Stimulated activated CD8-positive, alpha-beta memory T cell treated with anti-CD3 and anti-CD28 coated beads, Interleukin-7, amount 100 ng/mL, for 48 hours (primary cell): ENCODE results near the gene OLFM2.
"Not testable (repeated sequence)": the region's sequence is repeated elsewhere in the genome, so short reads cannot be mapped to it uniquely, and the experiment has no call there.

Experiments
- DNase-seq, 2 donors: peaks; one replicate each; pipeline ENCODE4 v3.0.0-alpha.2; 2020; ENCODE audit warnings: low read depth in 1 of 2; ENCODE audit errors: extremely low read depth in 1 of 2

OLFM2 gene

DNA sequence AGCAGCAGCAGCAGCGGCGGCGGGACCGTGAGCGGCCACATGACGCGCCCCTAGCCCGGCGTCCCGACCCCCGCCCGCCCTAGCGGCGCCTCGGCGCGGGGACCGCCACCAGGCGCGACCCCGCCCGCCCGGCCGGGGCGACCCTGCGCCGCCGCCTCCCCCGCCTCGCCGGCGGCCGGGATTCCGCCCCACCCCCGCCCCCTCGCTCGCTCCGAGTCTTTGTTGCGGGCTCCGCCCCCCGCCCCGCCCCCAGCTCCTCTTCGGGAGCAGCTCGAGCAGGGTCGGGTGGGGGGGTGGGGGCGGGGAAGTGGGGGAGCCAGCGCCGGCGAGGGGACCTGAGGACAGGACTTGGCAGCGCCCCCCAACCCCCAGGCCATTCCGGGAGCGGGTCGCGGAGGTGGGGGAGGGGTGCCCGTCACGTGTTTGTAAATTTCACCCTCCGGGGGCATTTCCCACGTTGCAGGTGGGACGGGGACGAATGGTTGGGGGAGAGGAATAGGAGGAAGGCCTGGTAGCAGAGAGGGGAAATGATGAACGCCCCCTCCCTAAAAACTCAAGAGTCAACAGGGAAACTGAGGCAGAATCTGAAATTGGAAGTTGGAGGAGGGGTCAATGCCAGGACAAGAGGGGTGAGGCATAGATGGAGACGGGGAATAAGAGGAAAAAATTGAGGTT lies at the start of gene OLFM2:
TSS of gene OLFM2 (minus strand) at position 190 of the 675 bp plus-strand sequence. CDS start at position 41, 149 bp downstream.
- DNase-seq, result no peak

DNA sequence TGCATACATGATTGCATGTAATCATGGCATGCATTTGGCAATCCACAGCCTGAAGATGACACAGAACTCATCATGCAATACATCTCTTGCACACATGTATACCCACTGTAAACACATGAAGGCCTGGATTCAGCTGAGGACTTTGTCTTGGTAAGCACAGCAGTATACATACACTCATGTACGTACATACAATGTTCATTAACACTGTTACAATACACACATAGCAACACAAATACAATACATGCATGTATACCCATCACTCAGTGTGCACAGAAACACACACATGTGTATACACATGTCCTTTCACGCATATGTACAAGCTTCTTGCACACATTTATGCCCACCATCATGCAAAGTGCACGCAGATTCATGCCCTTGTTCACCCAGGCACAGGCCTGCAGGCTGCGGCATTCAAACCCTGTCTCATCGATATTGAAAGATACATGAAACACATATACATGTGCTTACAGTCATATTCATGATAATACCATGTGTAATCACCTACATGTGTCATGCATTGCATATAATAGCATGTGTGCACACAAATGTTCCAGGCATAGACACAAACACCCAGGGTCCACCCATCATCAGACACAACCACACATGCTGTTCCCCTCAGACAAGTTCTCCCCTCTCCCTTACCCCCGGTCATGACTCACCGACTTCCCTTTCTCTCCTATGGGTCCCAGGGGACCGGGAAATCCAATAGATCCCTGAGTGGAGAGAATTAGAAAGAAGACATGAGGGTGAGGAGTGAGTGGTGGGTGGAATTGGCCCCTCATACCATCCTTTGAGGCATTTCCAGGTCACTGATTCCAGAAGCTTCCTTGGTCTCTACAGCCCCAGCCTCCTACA lies 45.3 kb upstream of the OLFM2 start:
- no peak for DNase-seq

DNA sequence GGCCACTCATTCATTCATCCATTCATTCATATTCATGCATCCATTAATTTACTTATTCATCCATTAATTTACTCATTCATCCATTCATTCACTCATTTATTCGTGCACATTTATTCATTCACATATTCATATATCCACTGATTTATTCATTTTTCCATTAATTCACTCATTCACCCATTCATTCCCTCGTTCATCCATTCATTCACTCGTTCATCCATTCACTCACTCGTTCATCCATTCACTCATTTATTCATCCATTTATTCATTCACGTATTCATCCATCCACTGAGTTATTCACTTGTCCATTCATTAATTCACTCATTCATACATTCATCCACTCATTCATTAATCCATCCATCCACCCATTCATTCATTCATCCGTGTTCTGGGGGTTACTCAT lies 35.8 kb upstream of the OLFM2 start:
- DNase-seq, result no peak

DNA sequence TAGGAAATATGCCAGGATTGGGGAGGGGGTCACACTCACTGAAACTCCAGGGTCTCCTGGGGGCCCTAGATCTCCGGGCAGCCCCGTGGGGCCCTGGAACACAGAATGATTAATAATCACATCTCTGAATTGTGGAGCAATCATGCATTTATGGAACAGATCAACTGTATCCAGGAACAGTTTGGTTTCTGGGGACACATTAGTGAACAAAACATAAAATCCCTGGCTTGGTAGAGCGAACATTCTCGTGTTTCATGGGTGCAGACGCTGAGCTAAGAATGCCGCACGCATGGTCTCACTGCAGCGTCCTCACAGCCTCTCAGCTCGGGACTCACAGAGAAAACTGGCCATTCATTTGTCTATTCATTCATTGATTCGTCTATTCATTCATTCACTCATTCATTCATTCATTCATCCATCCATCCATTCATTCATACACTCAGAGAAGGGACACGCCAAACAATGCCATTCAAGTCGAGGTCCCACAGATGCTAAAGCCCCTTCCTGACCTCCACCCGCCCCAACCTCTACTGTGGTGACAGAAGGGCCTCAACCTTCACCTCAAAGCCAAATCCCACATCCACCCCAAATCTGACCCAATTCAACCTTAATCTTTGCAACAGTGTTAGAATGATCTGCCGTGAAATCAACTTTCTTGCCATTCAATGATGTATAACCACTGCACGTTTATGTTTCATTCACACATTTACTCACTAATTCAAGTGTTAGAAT lies 35.0 kb upstream of the OLFM2 start:
- no peak for DNase-seq

DNA sequence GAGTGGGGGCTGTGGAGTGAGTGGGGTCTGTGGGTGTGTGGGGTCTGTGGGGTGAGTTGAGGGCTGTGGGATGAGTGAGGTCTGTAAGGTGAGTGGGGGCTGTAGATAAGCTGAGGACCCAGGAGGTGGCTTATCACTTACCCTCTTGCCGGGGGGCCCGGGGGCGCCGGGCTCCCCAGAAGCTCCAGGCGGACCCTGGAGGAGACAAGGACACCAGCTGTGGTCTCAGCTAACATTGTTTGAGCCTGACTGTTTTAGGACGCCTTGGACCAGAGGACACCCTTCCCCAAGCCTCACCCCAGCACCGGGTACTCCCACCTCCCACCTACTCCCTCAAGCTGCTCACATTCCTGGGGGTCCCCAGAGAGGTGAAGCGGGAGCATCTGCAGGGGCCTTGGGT lies 34.2 kb upstream of the OLFM2 start:
- no peak for DNase-seq

DNA sequence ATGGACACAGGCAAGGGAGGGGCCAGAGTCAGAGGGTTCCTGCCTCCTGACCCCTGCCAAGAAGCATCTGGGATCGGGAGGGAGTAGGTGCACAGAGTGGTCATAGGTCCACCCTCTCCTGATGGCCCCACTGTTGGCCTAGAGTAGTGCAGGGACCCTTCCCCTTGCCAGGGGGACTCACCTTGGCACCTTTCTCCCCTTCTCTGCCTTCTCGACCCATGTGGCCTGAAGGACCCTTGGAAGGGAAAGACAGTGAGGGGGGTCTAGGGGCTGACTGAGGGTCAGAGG lies 33.3 kb upstream of the OLFM2 start:
- DNase-seq, result no peak

DNA sequence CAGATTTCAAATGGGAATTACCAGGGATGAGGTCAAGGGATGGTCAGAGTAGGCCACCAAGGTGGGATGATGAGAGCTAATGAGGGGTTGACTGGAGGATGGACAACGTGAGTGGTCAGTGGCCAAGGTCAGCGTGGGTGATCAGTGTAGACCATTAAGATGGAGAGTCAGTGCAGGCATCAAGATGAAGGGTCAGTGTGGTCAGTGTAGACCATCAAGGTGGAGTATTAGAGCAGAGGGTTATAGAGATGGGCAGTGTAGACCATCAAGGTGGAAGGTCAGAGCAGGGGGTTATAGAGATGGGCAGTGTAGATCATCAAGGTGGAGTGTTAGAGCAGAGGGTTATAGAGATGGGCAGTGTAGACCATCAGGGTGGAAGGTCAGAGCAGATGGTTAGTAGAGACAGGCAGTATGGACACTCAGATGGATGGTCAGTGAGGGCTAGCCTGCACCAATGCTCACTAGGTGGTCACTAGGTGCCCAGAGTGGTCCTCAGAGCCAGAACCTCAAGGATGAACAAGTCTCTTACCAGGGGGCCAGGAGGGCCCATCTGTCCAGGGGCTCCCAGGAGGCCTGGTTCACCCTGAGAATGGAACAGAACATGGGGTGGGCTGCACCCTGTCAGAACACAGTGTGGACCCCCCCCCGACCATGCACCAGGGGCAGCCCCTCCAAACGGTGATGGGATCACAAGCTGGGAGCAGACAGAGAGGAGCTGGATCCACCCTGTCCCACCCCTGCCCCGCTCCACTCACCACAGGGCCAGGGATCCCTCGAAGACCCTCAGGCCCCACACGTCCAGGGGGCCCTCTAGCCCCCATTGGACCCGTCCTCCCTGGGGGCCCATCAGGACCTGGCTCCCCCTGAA lies 32.7 kb upstream of the OLFM2 start:
- DNase-seq, result no peak

DNA sequence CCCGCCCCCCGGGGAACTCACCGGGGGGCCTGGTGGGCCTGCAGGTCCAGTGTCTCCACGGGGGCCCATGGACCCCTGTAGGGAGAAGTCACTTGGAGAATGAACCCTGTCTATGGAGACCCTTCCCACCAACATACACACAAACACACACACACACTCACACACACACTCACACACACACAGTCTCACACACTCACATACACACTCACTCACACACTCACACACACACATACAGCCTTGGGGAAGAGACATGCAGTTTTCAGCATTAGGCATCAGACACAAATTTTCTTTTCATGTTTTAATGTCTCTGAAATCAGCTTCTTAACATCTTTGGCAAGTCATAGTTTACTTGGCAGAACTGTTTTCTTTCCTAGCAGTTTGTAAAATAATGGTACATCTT lies 31.0 kb upstream of the OLFM2 start:
- DNase-seq, result no peak

DNA sequence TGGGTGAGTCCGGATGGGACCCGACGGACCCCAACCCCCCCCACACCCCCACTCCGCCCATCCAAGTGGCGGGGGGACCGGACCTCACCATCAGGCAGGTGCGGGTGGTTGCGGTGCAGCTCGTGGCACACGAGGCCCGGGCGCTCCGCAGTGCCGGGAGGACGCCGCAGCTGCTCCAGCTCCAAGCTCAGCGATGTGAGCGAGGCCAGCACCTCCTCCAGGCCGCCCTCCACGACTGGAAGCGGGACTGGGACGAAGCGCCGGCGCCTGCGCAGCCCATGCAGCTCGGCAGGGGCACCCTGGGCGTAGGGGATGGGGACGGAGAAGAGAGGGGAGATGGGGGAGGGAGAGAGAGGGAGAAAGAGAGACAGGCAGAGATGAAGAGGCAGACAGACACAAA lies 30.1 kb upstream of the OLFM2 start:
- no peak for DNase-seq

DNA sequence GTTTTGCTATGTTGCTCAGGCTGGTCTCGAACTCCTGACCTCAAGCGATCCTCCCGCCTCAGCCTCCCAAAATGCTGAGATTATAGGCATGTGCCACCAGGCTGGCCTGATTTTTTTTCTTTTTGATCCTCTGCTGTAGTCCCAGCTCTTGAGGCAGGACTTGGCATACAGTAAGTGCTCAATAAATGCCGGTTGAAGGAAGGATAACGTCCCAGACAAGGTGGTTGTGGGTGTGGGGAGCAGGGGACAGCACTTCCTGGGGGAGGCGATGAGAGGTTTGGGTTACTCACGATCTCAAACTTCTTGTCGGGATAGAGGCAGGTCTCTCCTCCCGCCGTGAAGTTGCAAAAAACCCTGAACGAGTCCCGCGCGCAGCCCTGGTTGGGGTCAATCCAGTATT lies 29.7 kb upstream of the OLFM2 start:
- DNase-seq, result no peak

DNA sequence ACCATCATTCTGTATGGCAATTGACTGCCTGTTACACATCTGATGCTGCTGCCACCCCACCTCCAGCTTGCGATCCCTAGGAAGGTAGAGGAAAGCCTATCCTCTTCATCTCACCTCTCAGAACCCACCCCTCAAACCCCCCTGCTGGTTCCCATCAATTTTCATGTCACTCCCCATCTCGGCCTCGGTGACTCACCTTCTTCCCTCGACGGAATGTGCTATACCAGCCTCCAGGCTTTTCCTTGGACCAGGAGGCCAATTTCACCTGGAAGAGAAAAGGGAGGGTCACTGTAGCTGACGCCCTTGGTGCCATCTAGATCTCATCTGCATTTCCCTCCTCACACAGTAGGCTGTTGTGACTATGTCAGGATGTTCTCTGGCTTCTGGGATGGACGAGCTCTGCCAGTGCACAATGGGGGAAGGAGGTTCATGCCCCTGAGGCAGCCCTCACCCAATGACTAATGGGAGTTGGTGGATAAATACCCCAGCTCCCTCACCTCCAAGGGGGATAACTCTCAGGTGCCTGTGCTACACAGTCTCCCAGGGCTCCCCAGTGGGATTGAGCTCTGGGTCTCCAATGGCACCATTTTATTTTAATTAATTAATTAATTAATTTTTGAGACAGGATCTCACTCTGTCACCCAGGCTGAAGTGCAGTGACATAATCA lies 26.4 kb upstream of the OLFM2 start:
- no peak for DNase-seq

DNA sequence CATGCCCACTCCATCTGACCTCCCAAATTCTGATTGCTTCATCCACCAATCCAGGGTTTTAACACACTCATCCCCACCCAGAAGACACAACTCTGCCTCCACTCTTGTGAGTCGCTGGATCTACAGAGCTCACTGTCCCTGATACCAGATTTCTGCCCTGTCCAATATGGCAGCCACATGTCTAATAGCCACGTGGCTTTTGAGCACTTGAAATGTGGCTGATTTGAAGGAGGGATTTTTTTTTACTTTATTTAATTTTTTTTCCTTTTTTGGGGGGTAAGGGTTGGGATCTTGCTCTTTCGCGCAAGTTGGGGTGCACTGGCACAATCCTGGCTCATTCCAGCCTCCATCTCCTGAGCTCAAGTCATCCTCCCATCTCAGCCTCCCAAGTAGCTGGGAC lies 24.8 kb upstream of the OLFM2 start:
- no peak for DNase-seq

DNA sequence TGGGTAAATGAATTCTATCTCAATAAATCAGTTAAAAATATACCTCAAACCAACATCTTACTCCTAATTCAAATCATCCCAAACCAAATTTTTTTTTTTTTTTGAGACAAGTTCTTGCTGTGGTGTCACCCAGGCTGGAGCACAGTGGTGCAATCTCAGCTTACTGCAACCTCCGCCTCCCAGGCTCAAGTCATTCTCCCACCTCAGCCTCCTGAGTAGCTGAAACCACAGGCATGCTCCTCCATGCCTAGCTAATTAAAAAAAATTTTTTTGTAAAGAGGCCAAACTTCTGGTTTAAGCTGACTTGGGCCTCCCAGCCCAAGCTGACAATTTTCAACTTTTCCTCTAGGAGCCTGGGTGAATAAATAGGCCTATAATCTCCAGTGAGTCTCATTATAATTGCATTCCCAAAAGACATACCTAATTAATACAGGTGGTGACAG lies 22.1 kb upstream of the OLFM2 start:
- no peak for DNase-seq

DNA sequence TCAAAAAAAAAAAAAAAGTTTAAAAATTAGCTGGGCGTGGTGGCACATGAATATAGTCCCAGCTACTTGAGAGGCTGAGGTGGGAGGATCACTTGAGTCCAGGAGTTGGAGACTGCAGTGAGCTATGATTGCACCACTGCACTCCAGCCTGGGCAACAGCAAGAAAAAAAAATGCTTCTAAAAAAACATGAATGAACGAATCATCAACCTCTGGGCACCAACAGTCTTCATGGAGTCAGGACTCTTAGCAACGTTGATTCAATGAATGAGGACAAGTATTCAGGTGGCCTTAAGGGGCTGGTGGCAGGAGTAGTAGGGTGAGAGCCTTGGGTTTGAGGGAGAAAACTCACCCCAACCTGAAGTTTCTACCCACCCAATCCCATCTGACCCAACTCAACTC lies 20.6 kb upstream of the OLFM2 start:
- DNase-seq, result no peak

DNA sequence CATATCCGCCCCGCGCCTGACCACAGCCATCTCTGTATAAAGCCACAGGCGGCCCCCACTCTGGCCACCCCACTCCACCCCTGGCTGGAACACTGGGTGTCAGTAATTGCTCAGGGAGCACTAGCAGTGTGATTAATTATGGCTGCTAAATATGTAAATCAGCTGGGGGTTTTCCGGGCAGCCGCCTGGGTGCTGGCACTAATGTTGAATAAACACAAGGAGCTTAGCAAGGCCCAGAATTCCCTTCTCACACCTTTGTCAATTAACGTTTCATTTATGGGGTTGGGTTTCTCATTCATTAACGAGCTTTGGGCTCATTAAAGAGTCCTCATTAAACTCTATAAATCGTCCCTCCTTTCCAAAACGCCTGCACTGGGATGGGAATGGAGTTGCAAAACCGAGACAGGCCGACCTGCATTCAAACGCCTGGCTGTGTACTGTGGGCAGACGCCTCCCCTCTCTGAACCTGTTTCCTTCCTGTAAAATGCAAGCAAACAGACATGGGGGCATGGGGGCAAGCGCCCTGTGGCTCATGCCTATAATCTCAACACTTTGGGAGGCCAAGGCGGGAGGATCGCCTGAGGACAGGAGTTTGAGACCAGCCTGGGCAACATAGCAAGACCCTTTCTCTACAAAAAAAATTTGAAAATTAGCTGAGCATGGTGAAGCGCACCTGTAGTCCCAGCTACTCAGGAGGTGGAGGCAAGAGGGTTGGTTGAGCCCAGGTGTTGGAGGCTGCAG lies 17.7 kb upstream of the OLFM2 start:
- DNase-seq, result no peak

DNA sequence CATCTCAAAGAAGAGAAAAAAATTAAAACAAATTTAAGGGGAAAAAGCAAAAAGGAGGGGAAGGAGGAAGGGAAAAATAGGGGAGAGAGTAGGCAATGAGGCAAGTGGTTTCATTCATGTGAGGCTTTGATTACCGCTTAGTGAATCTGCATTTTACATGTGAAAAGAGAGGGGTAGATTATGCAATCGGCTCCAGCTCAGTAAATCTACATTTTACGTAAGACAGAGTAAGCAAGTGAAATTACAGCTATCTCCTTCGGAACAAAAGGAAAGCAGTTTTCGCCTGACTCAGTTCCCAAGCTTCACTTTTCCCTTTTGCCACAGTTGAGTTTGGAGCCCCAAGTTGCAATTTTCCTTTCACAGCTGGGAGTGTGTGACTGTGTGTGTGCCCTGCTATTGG lies 16.0 kb upstream of the OLFM2 start:
- no peak for DNase-seq

DNA sequence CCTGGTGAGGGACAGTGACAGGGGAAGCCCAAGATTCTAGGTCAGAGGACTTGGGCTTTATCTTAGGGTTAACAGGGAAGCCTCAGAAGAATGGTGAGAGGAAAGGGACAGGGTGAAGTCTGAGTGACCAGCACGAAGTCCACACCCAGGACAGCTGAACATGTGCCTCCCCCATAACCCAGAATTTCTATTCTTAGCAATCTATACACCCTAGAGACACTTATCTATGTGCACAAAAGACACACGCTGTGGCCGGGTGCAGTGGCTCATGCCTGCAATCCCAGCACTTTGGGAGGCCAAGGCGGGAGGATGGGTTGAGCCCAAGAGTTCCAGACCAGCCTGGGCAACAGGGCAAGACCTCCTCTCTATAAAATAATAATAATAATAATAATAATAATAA lies 11.1 kb upstream of the OLFM2 start:
- DNase-seq, result no peak

DNA sequence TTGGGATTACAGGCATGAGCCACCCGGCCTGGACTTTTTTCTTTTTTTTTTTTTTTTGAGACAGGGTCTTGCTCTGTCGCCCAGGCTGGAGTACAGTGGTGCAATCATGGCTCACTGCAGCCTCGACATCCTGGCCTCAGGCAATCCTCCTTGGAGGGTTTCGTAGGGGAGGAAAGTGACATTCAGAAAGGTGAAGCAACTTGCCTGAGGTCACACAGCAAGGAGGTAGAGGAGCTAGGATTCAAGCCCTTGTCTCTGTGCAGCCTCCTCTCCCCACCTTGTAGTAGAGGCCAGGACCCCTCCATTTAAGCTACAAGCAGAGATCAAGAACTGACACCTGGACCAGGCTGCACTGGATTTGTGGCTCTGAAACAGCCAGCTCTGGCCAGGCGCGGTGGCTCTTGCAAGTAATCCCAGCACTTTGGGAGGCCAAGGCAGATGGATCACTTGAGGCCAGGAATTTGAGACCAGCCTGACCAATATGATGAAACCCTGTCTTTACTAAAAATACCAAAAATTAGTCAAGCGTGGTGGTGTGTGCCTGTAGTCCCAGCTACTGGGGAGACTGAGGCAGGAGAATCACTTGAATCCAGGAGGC lies 10.3 kb upstream of the OLFM2 start:
- DNase-seq, result not testable (repeated sequence)

DNA sequence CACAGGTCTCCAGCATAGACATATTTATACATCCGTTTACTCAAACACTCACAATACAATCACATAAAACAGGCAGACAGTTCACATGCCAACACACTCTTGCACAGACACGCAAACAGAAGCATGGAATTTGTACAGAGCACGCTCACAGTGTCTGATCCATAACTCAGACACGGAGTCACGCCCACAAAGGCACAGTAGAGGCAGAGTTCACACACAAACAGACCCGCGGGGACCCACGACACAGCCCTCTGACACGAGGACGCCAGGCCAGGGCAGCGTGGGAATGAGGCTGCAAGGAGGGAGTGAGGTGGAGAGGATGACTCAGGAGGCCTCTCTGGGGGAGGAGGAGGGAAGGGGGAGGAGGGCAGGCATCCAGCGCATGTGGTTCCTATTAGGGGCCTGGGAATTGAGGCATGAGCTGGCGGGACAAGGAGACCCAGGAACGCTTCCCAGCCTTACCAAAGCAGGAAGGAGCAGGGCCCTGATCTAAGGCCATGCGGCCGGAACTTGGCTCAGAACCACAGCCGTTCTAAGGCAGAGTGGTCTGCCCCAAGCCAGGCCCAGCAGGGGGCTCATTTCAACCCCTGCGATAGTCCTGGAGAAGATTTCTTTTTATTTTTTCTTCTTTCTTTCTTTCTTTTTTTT lies 9.1 kb upstream of the OLFM2 start:
- DNase-seq, result no peak
